Neural progenitor cell (in vitro differentiated cells): ENCODE results near the gene ZMYND11.

Experiments
- CTCF ChIP-seq: fragments of 200-600 bp; sonication (generic); IDR thresholded peaks from 2 replicates; pipeline ENCODE4 v1.5.1; 2017; ENCODE audit warnings: antibody characterized with exemption, mild to moderate bottlenecking
- EZH2 ChIP-seq: fragments of 200-600 bp; sonication (generic); IDR thresholded peaks from 2 replicates; pipeline ENCODE4 v1.6.1; 2017; ENCODE audit warnings: antibody characterized with exemption, mild to moderate bottlenecking, moderate library complexity
- EZH2phosphoT487 ChIP-seq: fragments of 200-600 bp; sonication (generic); IDR thresholded peaks from 2 replicates; pipeline ENCODE4 v1.6.1; 2017; ENCODE audit warnings: antibody characterized with exemption

- TF ChIP-seq CTCF = no peak
- no peak for TF ChIP-seq EZH2phosphoT487
- TF ChIP-seq EZH2 = no peak
These were observed 125.7 kb downstream of the ZMYND11 start for GRCh38 chr10:260819-261429.
